NCI-H446 (cell line): Measurements from ENCODE around the gene PTX4.

Experiments used
- DNase-seq, 2 experiments: peaks; one replicate each; lab custom pipeline; 2025; lab: John Stamatoyannopoulos, UW

Gene PTX4

GRCh38 chr16:1459967-1460366, 28.8 kb downstream of the PTX4 start:
- DNase-seq, result no peak

GRCh38 chr16:1458977-1459341, 29.8 kb downstream of the PTX4 start:
- DNase-seq, result no peak

GRCh38 chr16:1458336-1458976, 30.3 kb downstream of the PTX4 start:
- DNase-seq, result no peak

GRCh38 chr16:1457489-1458245, 31.1 kb downstream of the PTX4 start:
- DNase-seq, result no peak

- no peak for DNase-seq
These were observed 31.8 kb downstream of the PTX4 start for GRCh38 chr16:1456951-1457350.

- no peak for DNase-seq
These were observed 33.3 kb downstream of the PTX4 start for GRCh38 chr16:1455190-1456171.

- no peak for DNase-seq
These were observed 34.2 kb downstream of the PTX4 start for GRCh38 chr16:1454561-1454960.

GRCh38 chr16:1453316-1453715, 35.4 kb downstream of the PTX4 start:
- DNase-seq, result no peak

- DNase-seq, result no peak
These were observed 36.2 kb downstream of the PTX4 start for GRCh38 chr16:1452530-1452929.

GRCh38 chr16:1451702-1452392, 36.9 kb downstream of the PTX4 start:
- no peak for DNase-seq

- no peak for DNase-seq
These were observed 37.9 kb downstream of the PTX4 start for GRCh38 chr16:1450841-1451240.

GRCh38 chr16:1450218-1450617, 38.5 kb downstream of the PTX4 start:
- no peak for DNase-seq

GRCh38 chr16:1449201-1449788, 39.4 kb downstream of the PTX4 start:
- no peak for DNase-seq

GRCh38 chr16:1448536-1449116, 40.1 kb downstream of the PTX4 start:
- no peak for DNase-seq

GRCh38 chr16:1447965-1448364, 40.8 kb downstream of the PTX4 start:
- no peak for DNase-seq

GRCh38 chr16:1446296-1447080, 42.3 kb downstream of the PTX4 start:
- no peak for DNase-seq

GRCh38 chr16:1445518-1446203, 43.1 kb downstream of the PTX4 start:
- no peak for DNase-seq

GRCh38 chr16:1444730-1445517, 43.8 kb downstream of the PTX4 start:
- DNase-seq, result no peak
